ENCODE data around the gene ABCG4.

Gene ABCG4

DNA sequence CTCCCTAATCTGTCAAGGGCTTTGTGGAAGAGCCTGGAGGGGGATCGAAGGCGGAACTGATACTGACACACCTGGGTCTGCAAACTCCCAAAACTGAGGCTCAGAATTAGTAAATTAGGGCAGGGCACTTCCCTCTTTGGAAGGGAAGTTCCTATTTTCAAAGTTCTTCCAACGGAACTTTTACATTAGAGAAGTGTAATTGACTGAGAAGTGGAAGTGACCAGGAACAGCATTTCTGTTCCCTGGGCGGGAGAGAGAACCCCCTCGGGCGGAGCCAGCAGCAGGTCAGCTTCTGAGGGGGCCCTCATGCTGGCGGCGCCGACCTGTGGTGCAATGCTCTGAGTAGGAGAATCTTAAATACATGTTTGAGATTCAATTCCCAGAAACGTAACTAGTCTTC lies 56.2 kb downstream of the ABCG4 start:
- in situ Hi-C loops (cut with MboI; ENCODE audit: low sequenced_read_pairs), result no loop called here

DNA sequence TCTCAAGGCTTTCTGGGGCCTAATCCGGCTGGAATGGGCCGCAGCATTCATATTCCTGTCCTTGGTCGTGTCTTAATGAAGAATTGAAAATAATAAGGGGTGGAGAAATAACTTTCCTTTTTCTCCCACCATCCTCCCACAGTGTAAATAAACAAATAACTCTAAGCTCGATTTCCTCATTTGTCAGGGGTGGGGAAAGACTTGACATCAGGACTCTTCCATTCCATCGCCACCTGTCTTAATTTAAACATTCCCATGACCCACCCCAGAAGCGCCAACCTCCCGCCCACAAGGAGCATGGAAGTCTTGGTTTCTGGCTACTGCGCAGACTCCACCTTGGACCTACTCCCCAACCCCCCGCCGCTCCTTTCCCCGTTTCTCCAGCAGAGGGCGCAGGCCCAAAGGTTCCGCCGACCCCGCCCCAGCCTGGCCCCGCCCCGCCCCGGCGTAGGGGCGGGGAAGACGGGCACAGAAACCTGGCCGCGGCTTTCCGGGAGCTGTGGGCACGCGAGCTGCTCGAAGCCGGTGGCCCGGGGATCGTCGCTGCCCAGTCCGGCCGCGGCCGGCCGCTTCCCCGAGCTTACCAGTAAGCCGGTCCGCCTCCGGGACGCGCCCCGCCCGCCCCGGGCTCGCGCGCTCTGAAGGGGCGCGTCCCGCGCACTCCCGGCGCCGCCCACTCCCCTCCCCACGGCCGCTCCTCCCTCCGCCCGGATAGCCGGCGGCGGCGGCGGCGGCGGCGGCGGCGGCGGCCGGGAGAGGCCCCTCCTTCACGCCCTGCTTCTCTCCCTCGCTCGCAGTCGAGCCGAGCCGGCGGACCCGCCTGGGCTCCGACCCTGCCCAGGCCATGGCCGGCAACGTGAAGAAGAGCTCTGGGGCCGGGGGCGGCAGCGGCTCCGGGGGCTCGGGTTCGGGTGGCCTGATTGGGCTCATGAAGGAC lies 57.0 kb downstream of the ABCG4 start, which contains the start of gene CBL:
TSS of gene CBL (plus strand) at position 766 of the 937 bp plus-strand sequence. CDS start at position 845, 79 bp downstream.
- in situ Hi-C loops (cut with MboI; ENCODE audit: low sequenced_read_pairs), result no loop called here

DNA sequence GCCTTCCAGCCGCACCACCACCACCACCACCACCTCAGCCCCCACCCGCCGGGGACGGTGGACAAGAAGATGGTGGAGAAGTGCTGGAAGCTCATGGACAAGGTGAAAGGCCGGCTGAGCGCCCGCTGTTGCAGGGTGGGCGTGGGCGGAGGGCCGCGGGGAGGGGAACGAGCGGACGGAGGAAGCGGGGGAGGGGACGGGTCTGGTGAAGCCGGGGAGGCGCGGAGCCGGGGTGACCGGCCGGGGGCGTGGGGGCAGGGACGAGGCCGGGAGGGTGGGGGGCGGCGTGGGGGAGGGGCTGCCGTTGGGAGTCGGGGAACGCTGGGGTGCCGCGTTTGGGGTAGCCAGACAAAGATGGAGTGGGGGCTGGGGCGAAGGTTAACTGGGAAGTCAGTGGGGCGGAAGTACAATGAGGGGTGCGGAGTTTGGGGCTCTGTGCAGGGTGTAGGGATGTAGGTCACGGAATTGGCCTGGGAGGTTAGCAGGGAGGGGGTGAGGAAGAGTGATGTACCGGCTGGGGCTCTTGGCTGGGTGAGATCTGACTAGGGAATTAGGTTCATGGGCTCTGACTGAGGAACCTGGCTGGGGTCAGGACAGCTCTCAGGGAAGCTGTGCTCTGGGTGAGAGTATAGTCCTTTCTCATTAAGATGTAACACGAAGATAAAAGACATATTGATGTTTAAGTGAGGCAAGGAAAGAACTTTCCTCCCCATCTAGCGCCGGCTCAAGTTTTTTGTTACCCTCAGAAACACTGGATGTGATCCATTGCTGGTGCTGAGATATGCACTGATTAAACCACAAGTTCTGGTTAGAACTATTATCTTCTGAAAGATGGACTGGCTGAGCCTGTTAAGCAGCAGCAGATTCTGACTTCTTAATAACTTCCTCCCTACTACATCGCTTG lies 57.9 kb downstream of the ABCG4 start:
- in situ Hi-C loops (cut with MboI; ENCODE audit: low sequenced_read_pairs), result no loop called here

GRCh38 chr11:119207415-119207960 lies 58.6 kb downstream of the ABCG4 start:
- in situ Hi-C loops (cut with MboI; ENCODE audit: low sequenced_read_pairs), result no loop called here

GRCh38 chr11:119209186-119209585 lies 60.3 kb downstream of the ABCG4 start:
- in situ Hi-C loops (cut with MboI; ENCODE audit: low sequenced_read_pairs), result no loop called here

GRCh38 chr11:119210050-119210449 lies 61.2 kb downstream of the ABCG4 start:
- in situ Hi-C loops (cut with MboI; ENCODE audit: low sequenced_read_pairs), result no loop called here

Measured in HL-60/S4 treated with phorbol 12-myristate 13-acetate at 8.2 ng/mL for 4 days and 3 days (cell line).